Caco-2 (cell line): ENCODE measurements around the gene IL22RA1. TPM values are rescaled to one million over a fixed set of nuclear protein-coding genes. Genes with fewer than 3 reads are reported as not detected.

Source experiments
- BruUV-seq: library from RNA; stranded (reverse); fragments of 400-500 nt; replicated peaks from 2 replicates; lab custom pipeline; 2021; lab: Mats Ljungman, UMichigan
- CTCF ChIA-PET: fragments of 300-600 bp; sonication (Branson Sonifier 250); formaldehyde crosslinking; loops from one replicate; lab custom pipeline; 2022; ENCODE audit warnings: antibody characterized with exemption; lab: Charles Lee
- POLR2A ChIA-PET: fragments of 300-600 bp; sonication (Branson Sonifier 250); formaldehyde crosslinking; loops from one replicate; lab custom pipeline; 2022; ENCODE audit warnings: antibody characterized with exemption; lab: Charles Lee
- DNase-seq, 2 experiments: peaks; one replicate each; pipeline versions ENCODE4 v3.0.0 to v3.0.0-alpha.2; 2020 to 2022
- H3K27me3 ChIP-seq: replicated peaks from 2 replicates; pipeline ENCODE4 v1.6.0; 2011; ENCODE audit warnings: low read length; ENCODE audit not compliant: control insufficient read depth, insufficient read depth
- H3K36me3 ChIP-seq: 2 replicates; pipeline ENCODE4 v1.5.1; 2011; ENCODE audit warnings: low read length; ENCODE audit not compliant: control insufficient read depth, insufficient read depth
- H3K4me1 ChIP-seq: fragments of 250-450 bp; sonication (Bioruptor Pico); 2 replicates; pipeline ENCODE4 v1.5.1; 2020; ENCODE audit warnings: mild to moderate bottlenecking
- H3K4me3 ChIP-seq: 2 replicates; pipeline ENCODE4 v1.5.1; 2011; ENCODE audit warnings: low read depth, mild to moderate bottlenecking, control low read depth, low read length
- H3K9me3 ChIP-seq: fragments of 250-450 bp; sonication (Bioruptor Pico); 2 replicates; pipeline ENCODE4 v1.5.1; 2020; ENCODE audit warnings: mild to moderate bottlenecking, moderate library complexity
- H3K27ac Mint-ChIP-seq: one replicate; pipeline ENCODE4 v1.8.0; 2022; ENCODE audit warnings: mixed read lengths; ENCODE audit not compliant: unreplicated experiment
- H3K27me3 Mint-ChIP-seq: one replicate; pipeline ENCODE4 v1.8.0; 2022; ENCODE audit warnings: mixed read lengths; ENCODE audit not compliant: insufficient read depth, unreplicated experiment
- H3K36me3 Mint-ChIP-seq: one replicate; pipeline ENCODE4 v1.8.0; 2022; ENCODE audit warnings: mild to moderate bottlenecking, mixed read lengths; ENCODE audit not compliant: insufficient read depth, unreplicated experiment
- H3K4me1 Mint-ChIP-seq: one replicate; pipeline ENCODE4 v1.8.0; 2022; ENCODE audit warnings: low read depth, mixed read lengths; ENCODE audit not compliant: unreplicated experiment
- H3K4me3 Mint-ChIP-seq: one replicate; pipeline ENCODE4 v1.8.0; 2022; ENCODE audit warnings: mild to moderate bottlenecking, moderate library complexity, mixed read lengths; ENCODE audit not compliant: unreplicated experiment
- H3K9me3 Mint-ChIP-seq: one replicate; pipeline ENCODE4 v1.8.0; 2022; ENCODE audit warnings: mixed read lengths; ENCODE audit not compliant: unreplicated experiment
- CTCF ChIP-seq, 2 experiments: fragments of 200-600 bp in 1 of 2; IDR thresholded peaks; 1 replicate in 1 of 2; 2 replicates in 1 of 2; pipeline versions ENCODE4 v1.5.1 to v1.8.0; 2011 to 2022; ENCODE audit warnings: antibody characterized with exemption in 1 of 2, control low read depth in 1 of 2, inconsistent platforms in 1 of 2, low read depth in 1 of 2, low read length in 1 of 2, mild to moderate bottlenecking in 1 of 2, moderate library complexity in 1 of 2; ENCODE audit not compliant: insufficient read depth in 1 of 2, severe bottlenecking in 1 of 2, unreplicated experiment in 1 of 2
- intact Hi-C: fragments of 100-400 bp; cut with micrococcal nuclease; formaldehyde crosslinking; loops from one replicate; pipeline ENCODE4 v1.10.0; 2022; ENCODE audit not compliant: unreplicated experiment
- total RNA-seq: library from RNA; stranded (reverse); gene quantifications from 2 replicates; pipeline ENCODE4 v1.2.3, GENCODE V29; 2022

Gene IL22RA1
- total RNA-seq, 1 experiment from 2014 or later: 2.5 TPM

GRCh38 chr1:24075946-24076345, 67.0 kb downstream of the IL22RA1 start:
- Histone ChIP-seq H3K4me3 (no peak overlapping the region), H3K9me3 (no peaks in the 10 kb centered on the region), H3K36me3 (no peaks in the 10 kb centered on the region), H3K4me1 (no peaks in the 10 kb centered on the region), H3K27me3 (no peaks in the 10 kb centered on the region)
- ChIA-PET CTCF (no interaction called here), POLR2A (interaction anchor here (0.6 kb wide), 1 partner anchor 74 kb away, joined by 8 read pairs; no protein-coding TSS in a partner anchor)
- no TSS peak for BruUV-seq
- H3K27me3 Mint-ChIP-seq: no peaks in the 10 kb centered on the region
- TF ChIP-seq CTCF (IDR thresholded peaks at IDR 0.05; ENCODE audit: insufficient read depth in 1 of 2, low read depth in 1 of 2, low read length in 1 of 2, severe bottlenecking in 1 of 2, unreplicated experiment in 1 of 2): no peak
- H3K36me3 Mint-ChIP-seq: no peaks in the 10 kb centered on the region
- no peak overlapping the region for H3K27ac Mint-ChIP-seq
- intact Hi-C loops: no loop called here
- H3K4me3 Mint-ChIP-seq: no peak overlapping the region
- no peaks in the 10 kb centered on the region for H3K9me3 Mint-ChIP-seq
- no peaks in the 10 kb centered on the region for H3K4me1 Mint-ChIP-seq
- no peak for DNase-seq

- Mint-ChIP-seq H3K27ac (no peak overlapping the region), H3K9me3 (no peaks in the 10 kb centered on the region), H3K4me1 (no peaks in the 10 kb centered on the region), H3K36me3 (no peaks in the 10 kb centered on the region), H3K27me3 (no peaks in the 10 kb centered on the region), H3K4me3 (no peak overlapping the region)
- BruUV-seq: no TSS peak
- Histone ChIP-seq H3K36me3 (no peaks in the 10 kb centered on the region), H3K27me3 (no peaks in the 10 kb centered on the region), H3K9me3 (no peaks in the 10 kb centered on the region), H3K4me1 (no peaks in the 10 kb centered on the region), H3K4me3 (no peak overlapping the region)
- no peak for TF ChIP-seq CTCF (IDR thresholded peaks at IDR 0.05; ENCODE audit: insufficient read depth in 1 of 2, low read depth in 1 of 2, low read length in 1 of 2, severe bottlenecking in 1 of 2, unreplicated experiment in 1 of 2)
- POLR2A ChIA-PET: interaction anchor here (0.6 kb wide), 1 partner anchor 75 kb away, joined by 8 read pairs; no protein-coding TSS in a partner anchor
- intact Hi-C loops: no loop called here
- CTCF ChIA-PET: no interaction called here
- DNase-seq: no peak
Measured at GRCh38 chr1:24075590-24075854, 67.4 kb downstream of the IL22RA1 start.

GRCh38 chr1:24074817-24075589, 67.9 kb downstream of the IL22RA1 start:
- ChIA-PET POLR2A (interaction anchor here (0.6 kb wide), 1 partner anchor 75 kb away, joined by 8 read pairs; no protein-coding TSS in a partner anchor), CTCF (interaction anchor here (0.6 kb wide), 1 partner anchor 36 kb away, joined by 5 read pairs; no protein-coding TSS in a partner anchor)
- H3K36me3 Mint-ChIP-seq: no peaks in the 10 kb centered on the region
- no peaks in the 10 kb centered on the region for H3K4me1 Mint-ChIP-seq
- no peaks in the 10 kb centered on the region for H3K27me3 ChIP-seq
- no peak overlapping the region for H3K4me3 Mint-ChIP-seq
- H3K27me3 Mint-ChIP-seq: no peaks in the 10 kb centered on the region
- H3K9me3 ChIP-seq: no peaks in the 10 kb centered on the region
- no peaks in the 10 kb centered on the region for H3K4me1 ChIP-seq
- no peak overlapping the region for H3K4me3 ChIP-seq
- no peak for TF ChIP-seq CTCF (IDR thresholded peaks at IDR 0.05; ENCODE audit: insufficient read depth in 1 of 2, low read depth in 1 of 2, low read length in 1 of 2, severe bottlenecking in 1 of 2, unreplicated experiment in 1 of 2)
- intact Hi-C loops: no loop called here
- BruUV-seq: no TSS peak
- no peak overlapping the region for H3K27ac Mint-ChIP-seq
- H3K9me3 Mint-ChIP-seq: no peaks in the 10 kb centered on the region
- no peak for DNase-seq
- H3K36me3 ChIP-seq: no peaks in the 10 kb centered on the region
